Spinal cord (tissue), 10 donors: ENCODE measurements around the gene VAPB. TPM values are rescaled to one million over a fixed set of nuclear protein-coding genes. Genes with fewer than 3 reads are reported as not detected.
A peak's percentile ranks its signal among the peaks of the same experiment; 100 is the strongest.

ENCODE experiments used
- DNase-seq, 6 donors: peaks; one replicate each; pipeline versions ENCODE4 v3.0.0 to v3.0.0-alpha.2; 2013 to 2015; ENCODE audit warnings: low spot score in 6 of 6, low read depth in 4 of 6
- H3K27ac ChIP-seq: one replicate; pipeline ENCODE4 v1.5.1; 2013; ENCODE audit warnings: low read depth, low read length, control low read depth
- H3K27me3 ChIP-seq: one replicate; pipeline ENCODE4 v1.6.1; 2013; ENCODE audit warnings: low read length; ENCODE audit not compliant: control insufficient read depth, insufficient read depth
- H3K36me3 ChIP-seq: one replicate; pipeline ENCODE4 v1.6.1; 2013; ENCODE audit warnings: low read length; ENCODE audit not compliant: control insufficient read depth, insufficient read depth
- H3K4me1 ChIP-seq: one replicate; pipeline ENCODE4 v1.6.1; 2013; ENCODE audit warnings: low read length; ENCODE audit not compliant: control insufficient read depth, insufficient read depth
- H3K4me3 ChIP-seq: one replicate; pipeline ENCODE4 v1.5.1; 2013; ENCODE audit warnings: low read depth, low read length, control low read depth
- H3K9me3 ChIP-seq: one replicate; pipeline ENCODE4 v1.6.1; 2013; ENCODE audit warnings: low read length; ENCODE audit not compliant: control insufficient read depth, insufficient read depth
- WGBS: methylation state at CpG from one replicate; pipeline ENCODE4 v1.1.5; 2013; ENCODE audit warnings: missing lambda C conversion rate; ENCODE audit not compliant: insufficient coverage; 5-methylcytosine and 5-hydroxymethylcytosine counted together
- polyA plus RNA-seq, 2 donors: library from polyadenylated mRNA; unstranded; fragments of 120-200 nt; gene quantifications; one replicate each; pipeline ENCODE4 v1.2.1, GENCODE V29; 2013; ENCODE audit not compliant: insufficient read length in 2 of 2
- total RNA-seq, 2 donors: library from RNA; depleted of rRNA in 1 of 2; stranded (reverse); fragments of 120-200 nt in 1 of 2; fragments of >200 nt in 1 of 2; gene quantifications; one replicate each; pipeline versions ENCODE4 v1.2.3 to v1.2.4, GENCODE V29; 2013 to 2014
- donor health status: healthy.

Gene VAPB
- total and polyA plus RNA-seq, 4 donors = 26.1 to 64.3 (median 56.6) TPM

DNA sequence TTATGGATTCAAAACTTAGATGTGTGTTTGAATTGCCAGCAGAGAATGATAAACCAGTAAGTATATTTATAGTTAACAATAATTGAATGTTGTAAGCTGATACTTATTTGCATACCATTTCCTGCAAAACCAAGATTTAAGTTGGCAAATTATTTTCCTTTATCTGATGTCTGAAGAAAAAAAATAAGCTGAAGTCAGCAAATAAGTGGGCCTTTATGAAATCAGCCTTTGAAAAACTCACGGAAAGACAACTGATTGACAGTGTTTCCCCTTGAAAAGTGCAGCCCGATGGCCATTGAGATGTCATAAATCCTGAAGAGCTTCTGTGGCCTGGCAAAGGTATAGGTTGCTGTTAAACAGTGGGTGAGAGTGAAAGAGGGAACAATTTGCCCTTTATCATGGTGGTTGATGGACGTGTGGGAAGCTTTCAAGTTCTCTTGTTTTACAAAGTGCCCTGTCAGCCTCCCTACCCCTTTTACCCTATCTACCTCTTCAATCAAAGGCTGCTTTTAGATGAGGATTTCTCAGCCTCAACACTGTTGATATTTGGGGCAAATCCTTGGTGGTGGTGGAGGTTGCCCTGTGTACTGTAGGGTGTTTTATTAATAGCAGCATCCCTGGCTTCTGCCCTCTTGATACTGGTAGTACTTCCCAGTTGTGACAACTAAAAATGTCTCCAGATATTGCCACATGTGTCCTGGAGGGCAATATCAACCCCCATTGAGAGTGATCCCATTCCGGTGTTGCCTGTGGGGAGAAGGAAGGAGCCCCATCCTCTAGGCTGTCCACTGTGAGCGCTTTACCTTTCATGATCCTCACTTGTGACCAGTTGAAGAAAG, 50.2 kb downstream of the VAPB start:
- no peaks in the 10 kb centered on the region for H3K9me3 ChIP-seq
- WGBS = 24% methylated on average over 2 of the region's 5 CpGs
- H3K36me3 ChIP-seq = peaks cover 6% of the 10 kb centered on the region
- H3K4me3 ChIP-seq = no peak overlapping the region
- H3K27ac ChIP-seq = no peak overlapping the region
- H3K4me1 ChIP-seq = no peaks in the 10 kb centered on the region
- DNase-seq = no peak
- H3K27me3 ChIP-seq = no peaks in the 10 kb centered on the region

DNA sequence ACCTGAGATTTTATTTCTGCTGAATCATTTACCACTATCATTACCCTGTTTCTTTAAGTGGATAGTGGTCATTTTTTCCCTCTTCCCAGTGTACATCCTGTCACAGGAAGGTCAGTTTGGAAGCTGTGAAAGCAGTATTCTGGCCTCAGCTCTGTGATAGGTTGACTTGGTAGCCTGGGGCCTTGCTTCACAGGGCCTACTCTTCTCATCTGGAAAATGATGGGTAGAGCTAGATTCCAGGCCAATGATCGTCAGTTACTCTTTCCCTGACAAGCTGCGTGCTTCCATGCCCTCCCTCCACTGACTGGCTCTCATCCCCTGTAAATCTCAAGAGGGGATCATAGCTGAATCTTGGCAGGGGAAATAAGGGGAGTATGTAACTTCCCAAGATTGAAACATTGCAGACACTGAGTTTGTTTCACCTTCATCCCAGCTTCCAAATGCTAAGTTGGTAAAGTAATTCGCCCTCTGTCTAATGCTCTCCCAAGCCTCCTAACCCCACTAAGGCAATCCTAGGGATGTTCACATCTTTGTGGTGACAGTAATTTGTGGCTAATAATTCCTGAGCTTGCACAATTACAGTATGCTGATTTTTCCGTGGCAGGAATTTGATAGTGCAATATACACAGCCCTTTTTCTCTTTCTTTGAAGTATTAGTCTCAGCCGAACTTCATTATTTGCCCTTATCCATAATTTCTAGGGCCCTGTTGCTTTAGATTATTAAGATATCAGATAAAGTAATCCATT, 51.2 kb downstream of the VAPB start:
- no CpG with 5 or more reads among the region's 5 CpGs for WGBS
- H3K4me1 ChIP-seq = no peaks in the 10 kb centered on the region
- H3K4me3 ChIP-seq = no peak overlapping the region
- H3K36me3 ChIP-seq = peaks cover 15% of the 10 kb centered on the region
- no peak overlapping the region for H3K27ac ChIP-seq
- H3K9me3 ChIP-seq = no peaks in the 10 kb centered on the region
- DNase-seq = no peak
- no peaks in the 10 kb centered on the region for H3K27me3 ChIP-seq

- Histone ChIP-seq H3K27ac (no peak overlapping the region), H3K27me3 (no peaks in the 10 kb centered on the region), H3K4me3 (no peak overlapping the region), H3K36me3 (peaks cover 16% of the 10 kb centered on the region), H3K9me3 (no peaks in the 10 kb centered on the region), H3K4me1 (no peaks in the 10 kb centered on the region)
- DNase-seq = no peak
Observed at GRCh38 chr20:58441723-58442122, 52.7 kb downstream of the VAPB start.

DNA sequence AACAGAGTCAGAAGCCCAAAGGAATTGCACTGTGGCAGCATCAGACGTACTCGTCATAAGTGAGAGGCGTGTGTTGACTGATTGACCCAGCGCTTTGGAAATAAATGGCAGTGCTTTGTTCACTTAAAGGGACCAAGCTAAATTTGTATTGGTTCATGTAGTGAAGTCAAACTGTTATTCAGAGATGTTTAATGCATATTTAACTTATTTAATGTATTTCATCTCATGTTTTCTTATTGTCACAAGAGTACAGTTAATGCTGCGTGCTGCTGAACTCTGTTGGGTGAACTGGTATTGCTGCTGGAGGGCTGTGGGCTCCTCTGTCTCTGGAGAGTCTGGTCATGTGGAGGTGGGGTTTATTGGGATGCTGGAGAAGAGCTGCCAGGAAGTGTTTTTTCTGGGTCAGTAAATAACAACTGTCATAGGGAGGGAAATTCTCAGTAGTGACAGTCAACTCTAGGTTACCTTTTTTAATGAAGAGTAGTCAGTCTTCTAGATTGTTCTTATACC, 55.8 kb downstream of the VAPB start:
- Histone ChIP-seq H3K4me3 (no peak overlapping the region), H3K27ac (no peak overlapping the region), H3K9me3 (no peaks in the 10 kb centered on the region), H3K4me1 (peaks cover 4% of the 10 kb centered on the region), H3K36me3 (peaks cover 16% of the 10 kb centered on the region), H3K27me3 (no peaks in the 10 kb centered on the region)
- DNase-seq = no peak
- WGBS = 85% methylated on average over 2 of the region's 5 CpGs

GRCh38 chr20:58446264-58446959, 57.4 kb downstream of the VAPB start:
- H3K9me3 ChIP-seq = no peaks in the 10 kb centered on the region
- no peaks in the 10 kb centered on the region for H3K27me3 ChIP-seq
- WGBS = 86% methylated on average over 2 of the region's 6 CpGs
- peaks cover 13% of the 10 kb centered on the region for H3K36me3 ChIP-seq
- no peak overlapping the region for H3K4me3 ChIP-seq
- H3K4me1 ChIP-seq = peaks cover 4% of the 10 kb centered on the region
- H3K27ac ChIP-seq = no peak overlapping the region
- DNase-seq = no peak

DNA sequence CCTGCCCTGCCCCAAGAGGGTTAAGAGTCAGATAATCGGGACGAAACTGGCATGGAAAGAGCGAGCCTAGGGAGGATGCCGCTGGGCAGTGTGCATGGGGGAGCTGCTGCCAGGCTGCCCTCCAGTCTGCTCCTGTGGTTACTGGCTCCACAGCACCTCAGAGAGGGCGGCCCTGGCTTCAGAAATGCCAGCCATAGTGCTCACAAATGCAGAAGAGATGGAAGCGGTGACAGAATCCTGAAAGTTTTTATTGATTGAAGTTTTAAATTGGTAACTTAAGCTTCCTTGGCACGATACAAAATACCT, 57.9 kb downstream of the VAPB start:
- no peaks in the 10 kb centered on the region for H3K9me3 ChIP-seq
- peaks cover 13% of the 10 kb centered on the region for H3K36me3 ChIP-seq
- peaks cover 4% of the 10 kb centered on the region for H3K4me1 ChIP-seq
- no peak for DNase-seq
- no peak overlapping the region for H3K4me3 ChIP-seq
- H3K27ac ChIP-seq = no peak overlapping the region
- WGBS = 86% methylated on average over 6 of the region's 7 CpGs
- no peaks in the 10 kb centered on the region for H3K27me3 ChIP-seq

DNA sequence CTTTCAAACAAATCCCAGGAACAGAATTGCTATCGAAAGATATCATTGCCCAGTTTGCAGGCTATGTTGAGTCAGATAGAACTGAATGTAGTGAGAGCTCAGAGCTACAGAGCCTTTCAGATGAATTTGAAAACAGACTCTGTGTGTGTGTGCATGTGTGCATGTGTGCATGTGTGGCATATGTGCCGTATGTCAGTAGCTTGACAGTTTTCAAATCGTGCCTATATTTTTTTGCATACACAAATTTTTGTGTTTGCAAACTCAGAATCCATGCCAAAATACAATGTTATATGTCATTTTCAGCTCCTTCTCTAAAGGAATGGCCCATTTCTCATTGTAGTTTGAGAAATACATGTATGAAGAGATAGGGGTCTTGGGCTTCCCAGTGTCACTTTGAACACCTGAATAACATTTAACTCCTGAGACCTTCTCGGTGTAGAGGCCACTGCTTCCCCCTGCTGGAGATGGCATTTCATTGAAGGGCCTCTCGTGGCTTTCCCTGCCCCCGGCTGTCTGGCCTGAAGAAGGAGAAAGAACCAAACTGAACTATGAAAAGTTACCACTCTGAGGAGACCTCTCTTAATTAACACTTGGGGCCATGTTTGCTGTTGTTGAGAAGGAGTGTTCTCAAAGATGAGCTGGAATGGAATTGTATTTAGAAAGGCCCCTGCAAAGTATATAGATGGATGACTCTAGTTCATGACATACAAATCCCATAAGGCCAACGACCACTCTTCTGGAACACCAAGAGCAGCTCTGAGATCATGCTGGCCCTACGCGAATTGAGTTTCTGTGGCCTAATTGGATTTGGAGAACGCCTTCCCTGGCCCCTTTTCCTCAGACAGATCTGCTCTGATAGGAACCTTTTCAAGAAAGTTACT, 58.7 kb downstream of the VAPB start:
- H3K27ac ChIP-seq = no peak overlapping the region

GRCh38 chr20:58448958-58449357, 59.9 kb downstream of the VAPB start:
- no CpG with 5 or more reads among the region's 4 CpGs for WGBS
- H3K27ac ChIP-seq = no peak overlapping the region
- H3K9me3 ChIP-seq = no peaks in the 10 kb centered on the region
- H3K4me3 ChIP-seq = no peak overlapping the region
- H3K36me3 ChIP-seq = peaks cover 13% of the 10 kb centered on the region
- no peaks in the 10 kb centered on the region for H3K27me3 ChIP-seq
- H3K4me1 ChIP-seq = peaks cover 4% of the 10 kb centered on the region
- DNase-seq = peak in 1 of 6 donors; percentile 61

More for the DNA sequence above, 58.7 kb downstream of the VAPB start:
- peak in 1 of 6 donors; percentile 62 for DNase-seq
- Histone ChIP-seq H3K9me3 (no peaks in the 10 kb centered on the region), H3K4me1 (peaks cover 4% of the 10 kb centered on the region), H3K4me3 (no peak overlapping the region), H3K27me3 (no peaks in the 10 kb centered on the region), H3K36me3 (peaks cover 13% of the 10 kb centered on the region)
- 84% methylated on average over 4 of the region's 10 CpGs for WGBS

GRCh38 chr20:58449681-58450221, 60.7 kb downstream of the VAPB start:
- 71% methylated on average over 2 of the region's 10 CpGs for WGBS
- Histone ChIP-seq H3K27ac (no peak overlapping the region), H3K4me3 (no peak overlapping the region)

More at GRCh38 chr20:58449681-58450221, 60.7 kb downstream of the VAPB start:
- Histone ChIP-seq H3K4me1 (peaks cover 4% of the 10 kb centered on the region), H3K9me3 (no peaks in the 10 kb centered on the region), H3K36me3 (peaks cover 8% of the 10 kb centered on the region), H3K27me3 (no peaks in the 10 kb centered on the region)
- DNase-seq = peak in 4 of 6 donors; percentile 20 to 91 (median 28)
